ENCODE data around the gene ZNHIT2. TPM values are rescaled to one million over a fixed set of nuclear protein-coding genes. Genes with fewer than 3 reads are reported as not detected.

ZNHIT2 gene
- total and polyA plus RNA-seq, 2 experiments from 2014 or later = 17.7 to 18.1 TPM

DNA sequence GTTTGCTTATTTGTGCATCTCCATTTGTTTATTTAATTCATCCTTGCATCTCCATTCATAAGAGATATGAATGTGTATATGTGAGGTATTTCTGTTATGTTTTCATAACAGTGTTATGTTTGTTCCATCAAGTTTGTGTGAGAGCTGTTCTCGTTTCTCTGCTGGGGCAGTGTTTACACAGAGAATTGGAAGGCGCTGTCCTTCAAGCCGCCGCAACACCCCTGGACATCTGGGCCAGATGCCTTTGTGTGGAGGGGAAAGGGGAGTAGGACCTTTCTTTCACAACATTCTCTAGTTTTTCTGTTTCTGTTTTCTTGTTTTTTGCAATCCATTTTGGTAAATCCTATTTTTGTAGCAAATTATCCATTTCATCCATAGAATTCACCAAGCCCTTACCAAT lies 12.9 kb downstream of the ZNHIT2 start (continued):
- TF ChIP-seq, protein P1, sequence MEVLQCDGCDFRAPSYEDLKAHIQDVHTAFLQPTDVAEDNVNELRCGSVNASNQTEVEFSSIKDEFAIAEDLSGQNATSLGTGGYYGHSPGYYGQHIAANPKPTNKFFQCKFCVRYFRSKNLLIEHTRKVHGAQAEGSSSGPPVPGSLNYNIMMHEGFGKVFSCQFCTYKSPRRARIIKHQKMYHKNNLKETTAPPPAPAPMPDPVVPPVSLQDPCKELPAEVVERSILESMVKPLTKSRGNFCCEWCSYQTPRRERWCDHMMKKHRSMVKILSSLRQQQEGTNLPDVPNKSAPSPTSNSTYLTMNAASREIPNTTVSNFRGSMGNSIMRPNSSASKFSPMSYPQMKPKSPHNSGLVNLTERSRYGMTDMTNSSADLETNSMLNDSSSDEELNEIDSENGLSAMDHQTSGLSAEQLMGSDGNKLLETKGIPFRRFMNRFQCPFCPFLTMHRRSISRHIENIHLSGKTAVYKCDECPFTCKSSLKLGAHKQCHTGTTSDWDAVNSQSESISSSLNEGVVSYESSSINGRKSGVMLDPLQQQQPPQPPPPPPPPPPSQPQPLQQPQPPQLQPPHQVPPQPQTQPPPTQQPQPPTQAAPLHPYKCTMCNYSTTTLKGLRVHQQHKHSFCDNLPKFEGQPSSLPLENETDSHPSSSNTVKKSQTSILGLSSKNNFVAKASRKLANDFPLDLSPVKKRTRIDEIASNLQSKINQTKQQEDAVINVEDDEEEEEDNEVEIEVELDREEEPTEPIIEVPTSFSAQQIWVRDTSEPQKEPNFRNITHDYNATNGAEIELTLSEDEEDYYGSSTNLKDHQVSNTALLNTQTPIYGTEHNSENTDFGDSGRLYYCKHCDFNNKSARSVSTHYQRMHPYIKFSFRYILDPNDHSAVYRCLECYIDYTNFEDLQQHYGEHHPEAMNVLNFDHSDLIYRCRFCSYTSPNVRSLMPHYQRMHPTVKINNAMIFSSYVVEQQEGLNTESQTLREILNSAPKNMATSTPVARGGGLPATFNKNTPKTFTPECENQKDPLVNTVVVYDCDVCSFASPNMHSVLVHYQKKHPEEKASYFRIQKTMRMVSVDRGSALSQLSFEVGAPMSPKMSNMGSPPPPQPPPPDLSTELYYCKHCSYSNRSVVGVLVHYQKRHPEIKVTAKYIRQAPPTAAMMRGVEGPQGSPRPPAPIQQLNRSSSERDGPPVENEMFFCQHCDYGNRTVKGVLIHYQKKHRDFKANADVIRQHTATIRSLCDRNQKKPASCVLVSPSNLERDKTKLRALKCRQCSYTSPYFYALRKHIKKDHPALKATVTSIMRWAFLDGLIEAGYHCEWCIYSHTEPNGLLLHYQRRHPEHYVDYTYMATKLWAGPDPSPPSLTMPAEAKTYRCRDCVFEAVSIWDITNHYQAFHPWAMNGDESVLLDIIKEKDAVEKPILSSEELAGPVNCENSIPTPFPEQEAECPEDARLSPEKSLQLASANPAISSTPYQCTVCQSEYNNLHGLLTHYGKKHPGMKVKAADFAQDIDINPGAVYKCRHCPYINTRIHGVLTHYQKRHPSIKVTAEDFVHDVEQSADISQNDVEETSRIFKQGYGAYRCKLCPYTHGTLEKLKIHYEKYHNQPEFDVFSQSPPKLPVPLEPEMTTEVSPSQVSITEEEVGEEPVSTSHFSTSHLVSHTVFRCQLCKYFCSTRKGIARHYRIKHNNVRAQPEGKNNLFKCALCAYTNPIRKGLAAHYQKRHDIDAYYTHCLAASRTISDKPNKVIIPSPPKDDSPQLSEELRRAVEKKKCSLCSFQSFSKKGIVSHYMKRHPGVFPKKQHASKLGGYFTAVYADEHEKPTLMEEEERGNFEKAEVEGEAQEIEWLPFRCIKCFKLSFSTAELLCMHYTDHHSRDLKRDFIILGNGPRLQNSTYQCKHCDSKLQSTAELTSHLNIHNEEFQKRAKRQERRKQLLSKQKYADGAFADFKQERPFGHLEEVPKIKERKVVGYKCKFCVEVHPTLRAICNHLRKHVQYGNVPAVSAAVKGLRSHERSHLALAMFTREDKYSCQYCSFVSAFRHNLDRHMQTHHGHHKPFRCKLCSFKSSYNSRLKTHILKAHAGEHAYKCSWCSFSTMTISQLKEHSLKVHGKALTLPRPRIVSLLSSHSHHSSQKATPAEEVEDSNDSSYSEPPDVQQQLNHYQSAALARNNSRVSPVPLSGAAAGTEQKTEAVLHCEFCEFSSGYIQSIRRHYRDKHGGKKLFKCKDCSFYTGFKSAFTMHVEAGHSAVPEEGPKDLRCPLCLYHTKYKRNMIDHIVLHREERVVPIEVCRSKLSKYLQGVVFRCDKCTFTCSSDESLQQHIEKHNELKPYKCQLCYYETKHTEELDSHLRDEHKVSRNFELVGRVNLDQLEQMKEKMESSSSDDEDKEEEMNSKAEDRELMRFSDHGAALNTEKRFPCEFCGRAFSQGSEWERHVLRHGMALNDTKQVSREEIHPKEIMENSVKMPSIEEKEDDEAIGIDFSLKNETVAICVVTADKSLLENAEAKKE (CRISPR knock-in tag; IDR thresholded peaks at IDR 0.05) = no peak
- no peak for TF ChIP-seq ZNF331 (CRISPR knock-in tag; IDR thresholded peaks at IDR 0.05; ENCODE audit: low read depth)
- no peak for TF ChIP-seq EZH2 (IDR thresholded peaks at IDR 0.05; ENCODE audit: low read depth, unreplicated experiment)
- TF ChIP-seq NANOG (IDR thresholded peaks at IDR 0.05; ENCODE audit: borderline replicate concordance) = no peak
- TF ChIP-seq, protein P2, sequence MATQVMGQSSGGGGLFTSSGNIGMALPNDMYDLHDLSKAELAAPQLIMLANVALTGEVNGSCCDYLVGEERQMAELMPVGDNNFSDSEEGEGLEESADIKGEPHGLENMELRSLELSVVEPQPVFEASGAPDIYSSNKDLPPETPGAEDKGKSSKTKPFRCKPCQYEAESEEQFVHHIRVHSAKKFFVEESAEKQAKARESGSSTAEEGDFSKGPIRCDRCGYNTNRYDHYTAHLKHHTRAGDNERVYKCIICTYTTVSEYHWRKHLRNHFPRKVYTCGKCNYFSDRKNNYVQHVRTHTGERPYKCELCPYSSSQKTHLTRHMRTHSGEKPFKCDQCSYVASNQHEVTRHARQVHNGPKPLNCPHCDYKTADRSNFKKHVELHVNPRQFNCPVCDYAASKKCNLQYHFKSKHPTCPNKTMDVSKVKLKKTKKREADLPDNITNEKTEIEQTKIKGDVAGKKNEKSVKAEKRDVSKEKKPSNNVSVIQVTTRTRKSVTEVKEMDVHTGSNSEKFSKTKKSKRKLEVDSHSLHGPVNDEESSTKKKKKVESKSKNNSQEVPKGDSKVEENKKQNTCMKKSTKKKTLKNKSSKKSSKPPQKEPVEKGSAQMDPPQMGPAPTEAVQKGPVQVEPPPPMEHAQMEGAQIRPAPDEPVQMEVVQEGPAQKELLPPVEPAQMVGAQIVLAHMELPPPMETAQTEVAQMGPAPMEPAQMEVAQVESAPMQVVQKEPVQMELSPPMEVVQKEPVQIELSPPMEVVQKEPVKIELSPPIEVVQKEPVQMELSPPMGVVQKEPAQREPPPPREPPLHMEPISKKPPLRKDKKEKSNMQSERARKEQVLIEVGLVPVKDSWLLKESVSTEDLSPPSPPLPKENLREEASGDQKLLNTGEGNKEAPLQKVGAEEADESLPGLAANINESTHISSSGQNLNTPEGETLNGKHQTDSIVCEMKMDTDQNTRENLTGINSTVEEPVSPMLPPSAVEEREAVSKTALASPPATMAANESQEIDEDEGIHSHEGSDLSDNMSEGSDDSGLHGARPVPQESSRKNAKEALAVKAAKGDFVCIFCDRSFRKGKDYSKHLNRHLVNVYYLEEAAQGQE (IDR thresholded peaks at IDR 0.05; ENCODE audit: unreplicated experiment) = no peak
- TF ChIP-seq POLR2AphosphoS5 (IDR thresholded peaks at IDR 0.05; ENCODE audit: low read depth) = no peak
- no peak for TF ChIP-seq STAT1 (IDR thresholded peaks at IDR 0.05; ENCODE audit: unreplicated experiment)

All from GM23338 (cell line).